ENCODE measurements around the gene C1orf35. TPM values are rescaled to one million over a fixed set of nuclear protein-coding genes. Genes with fewer than 3 reads are reported as not detected.

C1orf35 gene
- total RNA-seq, 1 experiment from 2014 or later, result 10.7 TPM

DNA sequence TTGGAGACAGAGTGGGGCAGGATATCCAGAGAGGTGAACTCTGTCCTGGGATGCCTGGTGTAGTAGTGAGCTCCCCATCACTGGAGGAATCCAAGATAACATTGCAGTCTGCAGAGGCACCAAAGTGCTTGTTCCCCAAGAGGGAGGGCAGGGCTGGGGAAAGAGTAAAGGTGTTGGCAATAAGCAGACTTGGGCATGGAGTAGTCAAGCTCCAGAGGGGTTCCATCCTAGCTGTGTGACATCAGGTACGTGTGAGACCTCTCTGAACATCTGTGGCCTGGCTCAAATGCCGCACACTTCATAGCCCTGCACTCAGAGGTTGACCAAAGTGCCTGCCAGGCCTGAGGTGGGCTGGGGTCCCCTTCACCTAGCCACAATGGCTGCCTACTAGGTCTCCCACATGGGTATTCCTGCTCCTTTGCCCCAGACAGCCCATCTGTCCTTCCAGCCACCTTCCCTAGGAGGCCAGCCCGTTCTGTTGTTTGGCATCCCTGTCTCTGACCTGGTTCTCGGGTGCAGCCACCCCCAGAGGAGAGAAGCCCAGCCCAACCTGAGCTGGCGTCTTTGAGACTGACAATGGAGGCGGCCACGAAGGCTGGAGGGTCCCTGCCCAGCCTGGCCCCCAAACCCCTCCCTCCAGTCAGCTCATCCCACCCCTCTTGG, 23.4 kb downstream of the C1orf35 start:
- no peak for DNase-seq (ENCODE audit: low spot score)

- no peak for DNase-seq (ENCODE audit: low spot score)
These were observed 24.1 kb downstream of the C1orf35 start for GRCh38 chr1:228079013-228079412.

GRCh38 chr1:228077565-228078330, 25.4 kb downstream of the C1orf35 start:
- no peak for DNase-seq (ENCODE audit: low spot score)

DNA sequence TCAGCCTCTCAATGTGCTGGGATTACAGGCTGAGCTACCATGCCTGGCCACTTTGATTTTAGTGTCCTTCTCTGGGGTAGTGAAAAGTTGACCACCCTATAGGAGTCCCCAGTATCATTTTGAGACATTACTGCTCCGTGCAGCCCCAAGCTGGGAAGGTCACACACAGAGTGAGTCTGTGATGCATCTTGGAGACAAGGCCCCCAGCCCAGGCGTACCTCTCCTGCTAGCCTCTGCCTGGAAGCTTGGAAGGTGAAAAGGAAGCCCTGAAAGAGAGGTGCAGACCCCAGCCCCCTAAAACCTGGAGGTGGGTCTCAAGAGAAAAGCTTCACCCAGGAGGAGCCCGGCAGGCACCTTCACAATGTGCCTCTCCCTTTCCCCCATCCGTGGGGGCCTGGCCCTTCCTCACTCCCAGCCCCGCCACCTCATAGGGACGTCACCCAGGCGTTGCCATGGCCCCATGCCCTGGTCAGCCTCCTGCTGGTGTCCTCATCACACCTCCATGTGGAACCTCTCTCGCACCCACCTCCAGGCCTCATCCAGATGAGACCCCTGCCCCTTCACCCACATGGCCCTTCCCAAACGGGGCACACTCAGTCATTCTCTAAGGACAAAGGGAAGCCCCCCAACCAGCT, 26.2 kb downstream of the C1orf35 start:
- no peak for DNase-seq (ENCODE audit: low spot score)

- no peak for DNase-seq (ENCODE audit: low spot score)
These were observed 27.3 kb downstream of the C1orf35 start for GRCh38 chr1:228075801-228076271.

DNA sequence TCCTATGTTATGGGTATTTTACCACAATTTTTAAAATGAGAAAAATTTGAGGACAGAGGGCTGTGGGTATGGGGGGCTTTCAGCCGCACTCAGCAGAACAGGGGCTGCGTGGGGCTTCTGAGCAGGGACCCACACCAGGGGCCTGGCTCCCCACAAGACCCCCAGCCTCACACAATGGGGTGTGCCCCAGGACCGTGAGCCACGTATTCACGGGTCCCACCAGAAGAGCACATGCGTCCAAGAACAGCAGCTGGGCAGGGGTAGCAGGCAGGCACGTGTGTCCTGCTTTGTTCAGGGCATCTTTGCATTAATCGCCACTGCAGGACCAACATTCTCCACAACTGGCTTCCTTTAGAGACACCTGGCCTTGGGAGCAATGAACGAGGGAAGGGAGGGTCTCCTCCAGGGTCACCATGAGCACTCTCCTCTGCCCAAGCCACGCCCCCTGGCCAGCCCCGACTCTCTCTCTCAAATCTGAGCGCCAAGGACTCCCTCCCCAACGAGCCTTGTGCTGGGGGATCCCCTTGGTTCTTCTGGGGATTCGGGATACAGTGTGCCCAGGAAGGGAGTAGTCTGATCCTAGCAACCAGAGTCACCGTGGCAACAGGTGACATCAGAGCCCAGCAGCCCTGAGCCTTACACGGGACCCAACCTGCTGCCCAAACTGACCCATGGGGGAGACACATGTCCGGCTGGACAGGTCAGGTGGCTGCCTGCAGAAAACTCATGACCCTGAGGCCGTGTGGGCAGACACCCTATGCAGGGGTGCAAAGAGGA, 28.0 kb downstream of the C1orf35 start:
- no peak for DNase-seq (ENCODE audit: low spot score)

DNA sequence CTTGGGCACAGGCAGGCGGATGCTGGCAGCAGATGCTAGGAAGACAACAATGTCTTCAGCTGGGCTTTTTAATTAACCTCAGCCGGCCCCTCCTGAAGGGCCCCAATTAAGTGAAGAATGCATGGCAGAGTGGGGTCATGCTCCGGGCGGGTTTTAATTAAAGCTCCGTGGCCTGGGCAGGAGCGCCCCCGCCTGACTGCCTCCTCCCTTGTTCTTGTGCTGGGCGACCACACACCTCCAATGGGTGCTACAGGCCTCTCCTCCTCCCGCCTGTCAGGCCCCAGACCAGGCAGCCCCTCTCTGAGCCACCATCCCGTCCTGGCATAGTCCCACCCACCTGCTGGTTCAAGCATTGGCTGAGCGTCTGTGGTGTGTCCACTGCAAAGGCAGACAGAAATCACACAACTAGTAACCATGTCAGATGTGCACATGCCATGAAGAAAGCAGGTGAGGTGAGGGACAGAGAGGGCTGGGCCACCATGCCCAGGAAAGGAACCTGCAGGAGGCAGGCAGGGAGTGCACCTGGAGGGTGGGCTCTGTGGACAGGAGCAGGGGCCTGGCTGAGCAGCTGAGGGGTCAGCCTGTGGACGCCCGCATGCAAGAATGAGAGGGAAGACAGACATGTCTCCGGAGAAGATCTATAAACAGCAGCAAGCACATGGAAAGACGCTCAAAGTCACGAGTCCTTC, 29.1 kb downstream of the C1orf35 start:
- no peak for DNase-seq (ENCODE audit: low spot score)

DNA sequence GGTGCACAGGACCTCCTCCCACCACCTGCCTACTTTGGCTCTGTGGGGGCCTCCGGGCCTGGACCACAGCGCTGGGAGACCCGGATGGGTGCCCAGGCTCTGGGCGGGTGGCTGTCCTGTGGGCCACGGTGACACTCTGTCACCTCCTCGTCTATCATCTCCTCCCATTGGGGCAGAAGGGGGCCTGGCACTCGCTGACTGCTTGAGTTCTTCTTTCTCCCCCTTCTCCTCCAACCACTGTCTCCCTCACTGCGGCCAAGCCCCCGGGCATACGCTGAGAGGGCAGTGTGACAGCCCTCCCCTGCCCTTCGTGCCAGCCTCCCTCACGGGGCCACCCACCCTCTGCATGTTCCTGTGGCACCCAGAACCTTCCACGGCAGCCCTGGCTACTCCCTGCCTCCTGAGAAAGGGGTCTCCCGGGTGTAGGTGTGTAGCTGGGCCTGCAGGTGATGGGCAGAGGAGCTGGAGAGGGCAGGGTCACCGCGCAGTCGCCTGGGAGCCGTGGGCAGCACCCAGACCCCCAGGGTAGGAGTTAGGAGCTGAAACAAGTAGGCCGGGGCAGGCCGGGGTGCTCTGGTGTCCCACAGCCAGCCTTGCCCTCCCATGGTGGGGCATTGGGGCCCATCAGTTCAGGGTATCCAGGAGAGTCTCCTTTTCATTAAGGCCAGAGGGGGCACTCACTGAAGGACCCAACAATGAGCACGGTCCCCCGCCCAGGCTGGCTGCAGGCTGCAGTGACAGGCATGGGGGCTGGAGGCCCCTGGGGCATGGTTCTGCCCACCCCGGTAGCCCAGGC, 29.9 kb downstream of the C1orf35 start:
- DNase-seq (ENCODE audit: low spot score), result no peak

GRCh38 chr1:228072658-228073043, 30.5 kb downstream of the C1orf35 start:
- DNase-seq (ENCODE audit: low spot score), result no peak

GRCh38 chr1:228071839-228072657, 31.1 kb downstream of the C1orf35 start:
- DNase-seq (ENCODE audit: low spot score), result no peak

DNA sequence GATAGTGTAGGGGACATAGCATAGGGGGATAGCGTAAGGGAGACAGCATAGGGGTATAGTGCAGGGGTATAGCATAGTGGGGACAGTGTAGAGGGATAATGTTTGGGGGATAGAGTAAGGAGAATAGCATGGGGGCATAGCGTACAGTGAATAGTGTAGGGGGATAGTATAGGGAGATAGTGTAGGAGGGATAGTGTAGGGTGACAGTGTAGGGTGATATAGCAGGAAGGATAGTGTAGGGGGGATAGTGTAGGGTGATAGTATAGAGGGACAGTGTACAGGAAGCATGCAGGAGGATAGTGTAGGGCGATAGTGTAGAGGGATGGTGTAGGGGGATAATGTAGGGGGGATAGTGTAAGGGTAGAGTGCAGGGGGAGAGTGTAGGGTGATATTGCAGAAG, 32.3 kb downstream of the C1orf35 start:
- DNase-seq (ENCODE audit: low spot score), result no peak

DNA sequence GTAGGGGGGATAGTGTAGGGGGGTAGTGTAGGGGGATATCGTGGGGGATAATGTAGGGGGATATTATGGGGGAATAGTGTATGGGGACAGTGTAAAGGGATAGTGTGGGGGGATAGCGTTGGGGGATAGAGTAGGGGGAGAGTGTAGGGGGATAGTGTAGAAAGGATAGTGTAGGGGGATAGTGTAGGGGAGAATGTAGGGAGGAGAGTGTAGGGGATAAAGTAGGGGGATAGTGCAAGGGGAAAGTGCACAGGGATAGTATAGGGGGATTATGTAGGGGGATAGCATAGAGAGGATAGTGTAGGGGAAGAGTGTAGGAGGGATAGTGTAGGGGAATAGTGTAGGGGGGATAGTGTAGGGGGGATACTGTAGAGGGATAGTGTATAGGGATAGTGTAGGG, 33.0 kb downstream of the C1orf35 start:
- no peak for DNase-seq (ENCODE audit: low spot score)

- DNase-seq (ENCODE audit: low spot score), result no peak
These were observed 34.8 kb downstream of the C1orf35 start for GRCh38 chr1:228068359-228068758.

DNA sequence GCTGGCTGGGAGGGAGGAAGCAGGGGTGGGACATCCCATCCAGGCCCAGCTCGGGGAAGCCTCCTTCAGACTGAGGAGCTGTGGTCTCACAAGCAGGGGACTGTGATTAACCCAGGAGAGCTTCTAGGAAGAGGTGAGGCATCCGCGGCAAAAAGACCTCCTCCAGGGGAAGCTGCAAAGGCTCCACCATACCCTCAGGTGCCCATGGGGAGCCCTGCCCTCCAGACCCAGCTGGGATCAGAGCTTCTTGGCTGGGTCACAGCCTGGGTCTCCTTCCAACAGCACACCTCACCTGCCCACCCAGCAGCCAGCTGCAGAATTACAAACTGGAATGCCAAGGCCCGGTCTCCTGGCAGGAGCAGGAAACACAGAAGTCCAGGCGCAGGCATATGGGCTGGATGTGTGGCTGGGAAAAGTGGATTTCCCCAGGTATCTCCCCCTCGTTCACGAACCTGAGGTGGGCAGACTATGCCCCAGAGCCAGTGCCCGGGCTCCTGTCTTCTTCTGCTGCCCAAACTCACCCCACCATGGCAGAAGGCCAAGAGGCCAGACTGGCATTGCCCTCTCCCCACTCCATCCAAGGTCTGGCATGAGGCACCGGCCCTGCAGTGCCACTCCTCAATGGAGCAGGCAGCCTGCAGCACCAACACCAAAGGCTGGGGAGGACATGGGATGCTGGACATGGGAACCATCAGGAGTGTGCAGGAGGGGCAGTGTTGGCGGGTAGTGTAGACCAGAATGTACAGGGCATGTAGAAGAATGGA, 36.1 kb downstream of the C1orf35 start:
- no peak for DNase-seq (ENCODE audit: low spot score)

DNA sequence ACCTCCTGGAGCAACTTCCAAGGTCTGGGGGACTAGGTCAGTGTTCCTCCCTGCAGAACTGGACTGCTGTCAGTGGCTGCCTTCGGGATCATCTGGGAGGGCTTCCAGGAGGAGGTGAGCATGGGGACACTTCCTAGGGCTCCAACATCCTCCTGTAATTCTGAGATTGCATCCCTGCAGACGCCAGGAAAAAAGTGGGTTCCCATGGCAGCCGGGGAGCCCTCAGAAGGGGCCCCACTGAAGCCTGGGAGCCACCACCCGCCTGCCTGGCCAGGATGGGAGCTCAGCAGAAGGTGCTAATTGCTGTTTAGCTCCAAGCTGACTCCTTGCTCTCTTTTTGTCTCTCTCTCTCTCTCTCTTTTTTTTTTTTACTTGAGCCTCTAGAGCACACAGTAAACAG, 36.7 kb downstream of the C1orf35 start:
- no peak for DNase-seq (ENCODE audit: low spot score)

DNA sequence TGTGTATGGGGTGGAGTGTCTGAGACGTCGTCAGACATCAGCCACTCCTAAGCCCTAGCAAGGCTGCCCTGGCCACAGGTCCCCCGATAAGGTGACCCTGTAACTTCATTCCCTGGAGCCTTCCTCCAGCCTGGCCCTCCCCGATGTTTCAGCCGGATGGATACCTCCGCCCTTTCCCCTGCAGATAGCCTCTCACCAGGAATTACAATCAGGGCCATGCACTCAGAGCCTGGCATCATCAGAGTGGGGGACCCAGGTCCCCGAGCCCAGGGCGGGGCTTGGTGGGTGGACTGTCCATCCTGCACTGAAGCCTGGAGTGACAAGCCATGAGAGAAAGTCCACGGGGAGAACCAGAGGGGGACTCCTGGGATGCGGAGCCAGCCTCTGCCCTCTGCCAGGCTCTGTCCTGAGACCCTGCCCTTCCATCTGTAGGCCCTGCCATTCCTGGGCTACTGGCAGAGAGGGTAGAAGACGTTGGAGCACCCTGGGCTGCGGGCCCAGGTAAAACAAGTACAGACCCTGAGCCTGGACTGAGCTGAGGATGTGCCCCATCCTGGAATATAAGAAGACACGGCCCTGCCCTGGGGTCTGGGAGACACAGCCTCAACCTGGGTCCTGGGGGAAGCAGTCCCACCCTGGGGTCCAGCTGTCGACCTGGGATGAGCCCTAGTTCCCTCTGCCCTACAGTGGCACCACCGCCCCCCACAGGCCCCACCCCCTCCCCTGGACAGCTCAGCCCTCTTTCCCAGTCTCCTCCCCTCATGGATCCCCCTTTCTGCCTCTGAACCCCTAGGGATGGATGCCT, 37.4 kb downstream of the C1orf35 start:
- DNase-seq (ENCODE audit: low spot score), result no peak

- no peak for DNase-seq (ENCODE audit: low spot score)
These were observed 38.2 kb downstream of the C1orf35 start for GRCh38 chr1:228064741-228065542.
